HG02884 (cell line): Measurements from ENCODE around the gene CMA1.
"Not testable (repeated sequence)": the region's sequence is repeated elsewhere in the genome, so short reads cannot be mapped to it uniquely, and the experiment has no call there.

Experiments used
- ATAC-seq: cut with Tn5 transposase; IDR thresholded peaks from one replicate; pipeline ENCODE4 v1.9.1; 2021; ENCODE audit warnings: mild to moderate bottlenecking, moderate library complexity; ENCODE audit not compliant: unreplicated experiment

Gene CMA1

GRCh38 chr14:24470450-24470849 is 37.6 kb downstream of the CMA1 start:
- ATAC-seq: not testable (repeated sequence)

- no peak for ATAC-seq
These were observed 42.3 kb downstream of the CMA1 start for GRCh38 chr14:24465805-24466204.

GRCh38 chr14:24465368-24465767 is 42.7 kb downstream of the CMA1 start:
- ATAC-seq: no peak

- ATAC-seq: no peak
These were observed 43.9 kb downstream of the CMA1 start for GRCh38 chr14:24463884-24464785.

GRCh38 chr14:24463017-24463883 is 44.8 kb downstream of the CMA1 start:
- no peak for ATAC-seq

GRCh38 chr14:24461336-24461735 is 46.7 kb downstream of the CMA1 start:
- no peak for ATAC-seq

- ATAC-seq: no peak
These were observed 48.7 kb downstream of the CMA1 start for GRCh38 chr14:24459331-24459730.

- ATAC-seq: no peak
These were observed 49.3 kb downstream of the CMA1 start for GRCh38 chr14:24458736-24459135.

- no peak for ATAC-seq
These were observed 51.1 kb downstream of the CMA1 start for GRCh38 chr14:24456980-24457379.
